8988T (cell line): ENCODE data around the gene MINDY4.

Experiments
- DNase-seq: peaks from one replicate; pipeline ENCODE4 v3.0.0; 2011

Gene MINDY4

DNA sequence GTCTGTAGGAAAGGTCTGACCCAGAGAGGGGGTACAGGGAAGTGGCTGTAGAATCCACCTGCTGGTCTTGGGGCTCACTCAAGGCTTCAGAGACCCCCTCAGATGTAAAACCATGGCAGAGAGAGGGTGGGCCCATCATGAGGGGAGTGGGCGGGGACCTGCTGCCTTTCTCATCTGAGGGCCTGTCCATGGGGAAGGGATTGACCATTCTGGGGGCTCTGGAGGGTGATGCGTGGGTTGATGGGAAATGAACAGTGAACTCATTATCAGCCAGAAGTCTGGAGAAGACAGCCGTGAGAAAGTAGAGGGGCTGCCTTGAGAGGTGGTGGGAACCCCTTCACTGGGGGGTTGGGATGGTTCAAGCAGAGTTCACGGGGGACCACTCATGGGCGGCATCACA lies 66.8 kb downstream of the MINDY4 start:
- no peak for DNase-seq

GRCh38 chr7:30840141-30841024 lies 69.2 kb downstream of the MINDY4 start:
- DNase-seq = no peak

GRCh38 chr7:30841025-30841735 lies 70.0 kb downstream of the MINDY4 start:
- DNase-seq = no peak

- no peak for DNase-seq
Observed at GRCh38 chr7:30841801-30842541, 70.8 kb downstream of the MINDY4 start.

DNA sequence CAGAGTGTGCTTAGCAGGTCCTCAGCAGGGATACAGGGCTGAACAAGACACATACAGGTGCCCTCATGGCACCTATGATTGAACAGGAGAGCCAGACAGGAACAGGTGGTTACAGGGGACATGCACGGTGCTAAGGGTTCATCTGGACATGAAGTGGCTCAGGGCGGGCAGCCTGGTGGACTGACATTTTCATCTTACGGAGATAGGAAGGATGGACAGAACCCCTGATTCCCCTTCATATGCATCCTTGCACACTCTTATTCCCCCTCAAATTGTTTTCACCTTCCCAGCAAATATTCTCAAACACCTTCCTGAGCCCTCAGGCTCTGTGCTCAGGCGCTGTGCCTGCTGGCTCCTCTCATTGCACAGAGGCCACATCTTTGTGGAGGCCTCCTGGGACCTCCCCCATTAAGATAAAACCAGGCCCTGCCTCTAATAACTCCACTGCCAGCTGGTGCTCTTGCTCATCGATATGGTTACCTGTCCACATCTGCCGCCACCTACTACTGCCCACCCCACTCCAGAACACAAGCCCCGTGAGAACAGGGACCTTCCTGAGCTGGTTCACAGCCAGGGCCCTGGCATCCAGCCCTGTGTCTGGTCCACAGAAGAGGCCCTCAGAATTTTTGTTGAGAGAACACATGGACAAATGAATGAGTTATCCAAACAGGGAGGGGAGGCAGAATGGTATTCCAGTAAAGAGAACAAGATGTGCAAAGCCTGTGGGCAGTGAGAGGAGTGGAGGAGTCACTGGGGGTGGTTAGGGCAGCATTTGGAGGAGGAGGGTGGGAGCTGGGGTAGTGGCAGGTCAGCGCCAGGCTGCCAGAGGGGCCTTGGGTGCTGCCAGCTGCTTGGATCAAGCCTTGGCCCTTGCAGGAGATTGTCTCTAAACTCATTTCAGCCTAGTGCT lies 71.6 kb downstream of the MINDY4 start:
- DNase-seq = no peak

DNA sequence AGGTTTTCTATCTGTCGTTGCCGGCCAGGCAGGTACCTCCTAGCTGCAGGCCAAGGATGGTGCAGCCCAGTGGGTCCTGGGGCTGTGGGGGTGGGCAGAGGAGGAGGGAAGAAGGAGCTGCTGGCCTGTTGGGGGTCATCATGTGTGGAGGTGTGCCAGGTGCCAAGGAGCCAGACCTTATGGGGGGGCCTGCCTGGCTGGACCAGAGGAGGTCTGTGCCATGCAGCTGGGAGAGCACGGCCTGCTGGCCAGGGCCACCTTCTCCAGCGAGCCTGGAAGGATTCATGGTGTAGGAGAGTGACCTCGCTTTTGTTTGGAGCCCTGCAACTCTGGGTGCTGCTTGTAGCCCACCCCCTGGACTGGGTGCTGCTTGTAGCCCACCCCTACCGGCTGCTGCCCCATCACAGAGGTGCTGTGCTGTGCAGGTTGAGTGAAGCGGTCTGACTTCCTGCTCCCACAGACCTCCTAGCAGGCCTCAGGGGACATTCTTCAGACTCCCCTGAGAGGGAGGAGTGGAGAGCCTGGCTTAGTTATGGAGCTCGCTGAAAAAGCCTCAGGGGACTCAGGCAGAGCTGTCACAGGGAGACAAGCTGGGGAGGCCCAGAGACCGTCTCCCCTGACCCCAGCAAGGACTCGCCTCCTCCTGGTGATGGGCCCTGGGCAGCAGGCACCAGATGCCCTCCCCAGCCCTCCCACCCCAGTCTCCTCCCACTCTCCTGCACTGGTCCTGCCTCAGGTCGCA lies 72.7 kb downstream of the MINDY4 start:
- no peak for DNase-seq

DNA sequence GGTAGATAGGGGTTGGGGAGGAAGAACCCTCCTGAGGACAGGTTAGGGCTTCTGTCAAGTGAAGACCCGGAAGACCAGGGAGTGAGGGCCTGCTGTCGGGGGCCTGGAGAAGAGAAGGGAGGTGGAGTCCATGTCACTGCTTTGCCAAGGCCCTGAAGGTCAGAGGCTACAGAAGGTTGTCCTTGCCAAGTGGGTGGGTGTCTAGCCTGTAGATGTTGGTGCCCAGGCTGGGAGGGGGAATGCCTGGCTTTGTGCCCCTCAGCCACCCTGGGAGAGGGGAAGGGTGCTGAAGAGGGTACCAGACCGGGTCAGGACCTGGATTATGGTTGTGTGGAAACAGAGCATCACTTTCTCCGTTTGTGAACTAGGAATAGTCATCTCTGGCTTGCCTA lies 73.3 kb downstream of the MINDY4 start:
- no peak for DNase-seq

GRCh38 chr7:30844916-30845315 lies 73.7 kb downstream of the MINDY4 start:
- DNase-seq = no peak

DNA sequence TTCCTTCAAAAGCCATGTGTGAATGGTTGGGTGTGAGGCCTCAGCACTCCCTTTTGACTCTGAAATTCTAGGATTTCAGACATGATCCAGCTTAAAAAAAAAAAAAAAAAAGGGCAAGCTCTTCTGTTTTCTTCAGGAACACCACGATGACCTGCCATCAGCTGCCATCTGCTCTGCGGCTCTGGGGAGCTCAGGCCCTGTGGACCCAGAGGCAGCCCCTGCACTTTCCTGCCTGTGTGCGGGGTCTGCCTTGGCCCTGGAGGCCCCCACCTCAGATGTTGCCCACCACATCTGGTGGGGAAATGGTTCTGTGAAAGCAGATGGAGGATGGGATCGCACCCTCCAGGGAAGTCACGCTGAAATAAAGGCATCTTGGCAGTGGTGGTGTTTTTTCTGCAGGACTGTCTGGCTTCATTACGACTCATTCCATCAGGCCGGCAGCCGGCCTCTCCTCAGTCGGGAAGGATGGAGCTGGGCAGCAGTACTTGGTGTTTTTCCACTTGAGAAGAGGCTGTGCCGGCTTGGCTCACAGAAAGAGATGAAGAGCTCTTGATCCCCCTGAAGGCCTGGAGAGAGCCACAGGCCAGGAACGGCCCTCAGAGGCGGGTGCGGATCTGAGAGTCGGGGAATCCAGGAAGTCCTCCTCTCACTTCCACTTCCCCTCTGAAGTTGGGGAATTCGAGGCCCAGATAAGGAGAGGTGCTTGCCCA lies 74.4 kb downstream of the MINDY4 start:
- no peak for DNase-seq

GRCh38 chr7:30846378-30846777 lies 75.2 kb downstream of the MINDY4 start:
- no peak for DNase-seq

- DNase-seq = no peak
Observed at GRCh38 chr7:30848121-30848855, 77.1 kb downstream of the MINDY4 start.

DNA sequence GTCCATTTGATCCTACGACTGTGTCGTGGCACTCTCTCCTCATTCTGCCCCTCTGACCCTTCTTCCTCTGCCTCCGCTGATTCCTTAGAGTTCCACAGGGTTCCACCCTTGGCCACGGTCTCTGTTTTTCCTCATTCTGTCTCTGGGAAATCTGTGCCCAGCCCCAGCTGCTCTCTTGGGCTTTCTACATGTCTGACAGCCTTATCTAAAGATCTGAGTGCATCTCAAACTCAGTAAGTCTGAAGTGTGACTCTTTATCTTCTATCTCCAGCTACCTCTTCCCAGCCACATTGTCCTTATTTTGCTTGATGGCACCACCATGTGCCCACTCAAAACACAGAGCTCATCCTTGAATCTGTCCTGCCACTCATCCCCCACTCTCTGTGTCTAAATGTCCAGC lies 78.3 kb downstream of the MINDY4 start:
- no peak for DNase-seq

DNA sequence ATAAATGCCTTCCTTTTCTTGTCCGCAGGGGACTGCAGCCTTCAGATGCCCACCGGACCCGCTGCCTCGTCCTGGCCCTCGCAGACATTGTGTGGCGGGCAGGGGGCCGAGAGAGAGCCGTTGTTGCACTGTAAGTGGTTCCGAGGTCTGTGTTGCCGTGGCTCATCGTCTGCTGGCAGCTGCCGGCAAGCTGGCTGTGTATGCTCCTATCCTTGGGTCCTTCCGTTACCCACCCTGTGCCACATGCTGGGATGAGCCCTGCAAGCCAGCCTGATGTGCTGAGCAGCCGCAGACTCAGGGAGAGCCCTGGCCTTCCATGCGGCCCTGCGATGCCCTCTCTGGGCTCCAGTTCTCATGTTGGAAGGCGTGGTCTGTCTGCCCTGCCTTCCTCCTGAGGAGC lies 79.2 kb downstream of the MINDY4 start:
- DNase-seq = no peak

GRCh38 chr7:30851651-30852307 lies 80.6 kb downstream of the MINDY4 start:
- no peak for DNase-seq

- DNase-seq = no peak
Observed at GRCh38 chr7:30852308-30852684, 81.1 kb downstream of the MINDY4 start.

- no peak for DNase-seq
Observed at GRCh38 chr7:30852744-30853288, 81.6 kb downstream of the MINDY4 start.

- DNase-seq = no peak
Observed at GRCh38 chr7:30853576-30853975, 82.4 kb downstream of the MINDY4 start.

GRCh38 chr7:30855936-30856335 lies 84.7 kb downstream of the MINDY4 start:
- DNase-seq = no peak

DNA sequence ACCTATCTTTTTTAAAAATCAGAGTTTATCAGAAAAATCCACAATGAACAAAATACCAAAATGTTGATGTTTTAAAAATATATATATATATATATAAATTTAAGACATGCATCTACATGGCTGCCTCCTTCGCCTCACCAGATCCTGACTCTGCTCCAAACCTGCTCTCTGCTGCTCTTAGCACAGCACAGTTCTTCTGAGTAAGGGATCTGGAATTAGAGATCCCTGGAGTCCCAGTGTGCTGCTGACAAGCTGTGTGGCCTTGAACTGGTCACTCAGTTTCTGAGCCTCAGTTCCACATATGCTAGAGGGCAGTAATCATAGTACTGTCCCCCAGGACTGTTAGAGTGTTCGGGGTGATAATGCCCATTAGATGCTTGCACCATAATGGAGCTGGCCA lies 87.4 kb downstream of the MINDY4 start:
- no peak for DNase-seq
